ENCODE results near the gene COQ4. TPM values are rescaled to one million over a fixed set of nuclear protein-coding genes. Genes with fewer than 3 reads are reported as not detected.
A peak's percentile ranks its signal among the peaks of the same experiment; 100 is the strongest.

The COQ4 gene
- total RNA-seq: 10 to 100 TPM; 40.8 to 59.5 TPM

- no peaks in the 10 kb centered on the region for H3K9me3 ChIP-seq
- no peaks in the 10 kb centered on the region for H3K27me3 ChIP-seq
- no peak for TF ChIP-seq CTCF (IDR thresholded peaks at IDR 0.05)
- peak within 1 kb of the TSS; percentile 71 to 73 for H3K9ac ChIP-seq (ENCODE audit: low read depth in 2 of 2, low read length in 2 of 2)
- H3K4me3 ChIP-seq: peak within 1 kb of the TSS; percentile 95
- H3K36me3 ChIP-seq: peaks cover 11% of the 10 kb centered on the region
- intact Hi-C loops (cut with DNase I): no loop called here
- peak within 1 kb of the TSS; percentile 85 for H3K27ac ChIP-seq
- DNase-seq: peak; percentile 95
- H3K4me1 ChIP-seq: peaks cover 6% of the 10 kb centered on the region
These were observed at the start of gene COQ4, which contains the start of gene TRUB2 for GRCh38 chr9:128322404-128323211. Gene COQ4, plus strand, starts transcription at chr9:128322839. Its CDS starts 20 bp downstream, at chr9:128322859. Gene TRUB2, minus strand, starts transcription at chr9:128322447. Its CDS starts 39 bp downstream, at chr9:128322408.

DNA sequence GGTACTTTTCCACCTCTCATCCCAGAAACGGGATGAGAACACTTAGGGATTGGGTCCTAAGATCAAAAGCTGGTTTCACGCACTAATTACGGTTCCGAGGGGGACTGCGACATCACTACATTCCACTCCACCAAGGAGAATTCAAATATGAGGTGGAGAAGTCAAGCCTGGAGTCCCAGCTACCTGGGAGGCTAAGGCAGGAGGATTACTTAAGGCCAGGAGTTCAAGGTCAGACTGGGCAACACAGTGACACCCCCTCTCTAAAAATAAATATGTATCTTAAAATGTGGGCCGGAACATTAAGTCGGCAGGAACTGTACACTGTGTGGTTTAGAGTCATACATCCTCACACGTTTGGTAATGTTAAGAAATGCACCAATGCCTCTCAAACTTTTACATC is 48.4 kb upstream of the COQ4 start:
- TF ChIP-seq CTCF (IDR thresholded peaks at IDR 0.05): no peak
- Histone ChIP-seq H3K27me3 (no peaks in the 10 kb centered on the region), H3K27ac (no peak overlapping the region), H3K4me1 (peaks cover 7% of the 10 kb centered on the region), H3K9ac (ENCODE audit: low read depth in 2 of 2, low read length in 2 of 2) (no peak overlapping the region), H3K36me3 (peaks cover 9% of the 10 kb centered on the region), H3K9me3 (no peaks in the 10 kb centered on the region), H3K4me3 (no peak overlapping the region)
- DNase-seq: no peak
- intact Hi-C loops (cut with DNase I): no loop called here

DNA sequence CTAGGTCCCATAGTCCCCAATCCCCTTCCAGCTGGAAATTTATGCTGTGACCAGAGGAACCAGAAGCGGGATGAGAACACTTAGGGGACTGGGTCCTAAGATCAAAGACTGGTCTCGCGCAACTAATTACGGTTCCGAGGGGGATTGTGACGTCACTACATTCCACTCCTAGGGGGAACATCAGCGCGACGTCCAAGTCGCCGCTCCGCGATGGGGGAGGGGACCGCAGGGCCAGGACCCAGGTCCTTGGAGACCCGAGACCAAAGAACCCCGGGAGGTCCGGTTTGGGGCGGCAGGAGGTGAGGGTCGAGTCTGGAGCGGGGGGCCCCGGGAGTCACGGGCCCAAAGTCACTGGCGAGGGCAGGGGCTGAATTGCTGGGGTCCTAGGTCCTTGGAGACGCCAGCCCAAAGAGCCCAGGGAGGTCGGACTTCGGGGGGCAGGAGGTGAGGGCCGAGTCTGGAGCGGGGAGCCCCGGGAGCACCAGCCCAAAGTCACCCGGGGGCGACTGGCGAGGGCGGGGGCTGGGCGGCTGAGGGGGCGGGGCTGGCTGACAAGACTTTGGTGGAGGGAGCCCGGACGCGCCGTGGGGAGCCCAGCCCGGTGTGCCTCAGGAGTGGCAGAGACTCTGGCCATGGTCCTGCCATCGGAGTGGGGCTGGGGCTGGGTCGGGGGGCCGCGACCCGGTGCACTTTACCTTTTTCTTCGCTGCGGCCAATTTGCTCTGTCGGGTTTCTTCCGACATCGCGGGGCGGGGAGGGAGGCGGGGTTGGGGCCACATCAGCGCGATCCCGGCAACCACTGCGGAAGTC is 47.2 kb upstream of the COQ4 start, which contains the start of gene GOLGA2:
Gene GOLGA2 (minus strand): TSS at position 810 of the 810 bp plus-strand sequence. CDS start 31 bp downstream, at position 779.
- intact Hi-C loops (cut with DNase I): no loop called here
- DNase-seq: peak; percentile 41
- peaks cover 9% of the 10 kb centered on the region for H3K36me3 ChIP-seq
- H3K9me3 ChIP-seq: no peaks in the 10 kb centered on the region
- peak within 1 kb of the TSS; percentile 94 to 98 for H3K9ac ChIP-seq (ENCODE audit: low read depth in 2 of 2, low read length in 2 of 2)
- H3K27me3 ChIP-seq: no peaks in the 10 kb centered on the region
- TF ChIP-seq CTCF (IDR thresholded peaks at IDR 0.05): no peak
- peak within 1 kb of the TSS; percentile 69 for H3K27ac ChIP-seq
- H3K4me3 ChIP-seq: peak within 1 kb of the TSS; percentile 58
- H3K4me1 ChIP-seq: peaks cover 7% of the 10 kb centered on the region

DNA sequence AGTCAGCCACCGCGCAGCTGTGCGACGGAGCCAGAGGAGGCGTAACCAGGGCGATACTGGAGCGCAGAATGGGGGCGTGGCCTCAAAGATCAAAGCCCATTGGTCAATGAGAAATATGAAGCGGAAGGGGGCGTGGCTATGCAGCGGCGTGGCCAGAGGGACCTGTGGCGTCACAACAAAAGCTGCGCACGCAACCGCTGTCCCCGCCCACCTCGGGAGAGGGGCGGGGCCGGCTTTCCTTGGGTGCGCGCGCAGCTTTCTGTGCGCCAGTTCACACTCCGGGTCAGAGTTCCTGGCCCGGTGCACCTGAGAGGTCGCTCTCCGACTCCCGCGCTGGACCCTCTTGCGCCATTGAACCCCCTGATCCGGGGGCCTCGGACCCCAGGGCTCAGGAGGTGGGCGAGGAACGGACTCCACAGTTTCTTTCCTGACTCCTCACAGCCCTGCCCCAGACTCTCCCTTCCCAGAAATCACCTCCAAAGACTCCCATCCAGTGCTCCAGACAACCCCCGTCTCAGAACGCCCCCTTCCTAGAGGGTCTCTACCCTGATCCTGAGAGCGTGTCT is 46.5 kb upstream of the COQ4 start, which contains the start of gene SWI5:
Gene SWI5 (plus strand): TSS at position 269 of the 566 bp plus-strand sequence.
- Histone ChIP-seq H3K36me3 (peaks cover 9% of the 10 kb centered on the region), H3K4me1 (peaks cover 7% of the 10 kb centered on the region), H3K9ac (ENCODE audit: low read depth in 2 of 2, low read length in 2 of 2) (peak within 1 kb of the TSS; percentile 94 to 98), H3K27me3 (no peaks in the 10 kb centered on the region), H3K9me3 (no peaks in the 10 kb centered on the region), H3K4me3 (peak within 1 kb of the TSS; percentile 58), H3K27ac (peak within 1 kb of the TSS; percentile 69)
- intact Hi-C loops (cut with DNase I): no loop called here
- peak; percentile 100 for DNase-seq
- TF ChIP-seq CTCF (IDR thresholded peaks at IDR 0.05): no peak
